HTERT RPE-1 (cell line): ENCODE data around the gene CCDC150.
"Not testable (repeated sequence)": the region's sequence is repeated elsewhere in the genome, so short reads cannot be mapped to it uniquely, and the experiment has no call there.

Experiments used
- in situ Hi-C: fragments of 300-500 bp; cut with MboI; formaldehyde crosslinking; loops from 4 replicates; pipeline ENCODE4 v1.14.3; 2020; ENCODE audit warnings: low sequenced_read_pairs

The CCDC150 gene

DNA sequence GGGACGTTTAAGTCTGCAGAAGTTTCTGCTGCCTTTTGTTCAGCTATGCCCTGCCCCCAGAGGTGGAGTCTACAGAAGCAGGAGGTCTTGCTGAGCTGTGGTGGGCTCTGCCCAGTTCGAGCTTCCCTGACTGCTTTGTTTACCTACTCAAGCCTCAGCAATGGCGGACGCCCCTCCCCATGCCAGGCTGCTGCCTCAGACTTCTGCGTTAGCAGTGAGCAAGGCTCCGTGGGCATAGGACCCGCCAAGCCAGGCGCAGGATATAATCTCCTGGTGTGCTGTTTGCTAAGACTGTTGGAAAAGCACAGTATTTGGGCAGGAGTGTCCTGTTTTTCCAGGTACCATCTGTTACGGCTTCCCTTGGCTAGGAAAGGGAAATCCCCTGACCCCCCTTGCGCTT is 70.5 kb downstream of the CCDC150 start:
- in situ Hi-C loops: not testable (repeated sequence)

DNA sequence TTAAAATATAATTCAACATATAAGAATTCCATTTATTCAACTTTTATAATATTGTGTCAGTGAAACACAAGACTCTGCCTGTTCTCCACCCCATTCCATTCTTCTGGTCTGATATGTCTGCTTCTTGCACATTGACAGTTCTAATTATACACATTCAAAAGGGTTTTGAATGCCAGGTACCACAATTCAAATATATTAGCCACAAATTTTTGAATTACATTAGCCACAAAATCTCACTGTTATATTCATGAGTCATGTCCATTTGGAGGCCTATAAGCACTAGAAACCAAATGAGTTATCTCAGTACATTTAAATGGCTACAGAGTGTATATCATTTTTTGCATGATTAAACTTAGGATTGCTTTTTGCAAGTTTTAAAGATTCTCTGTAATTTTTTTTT is 72.1 kb downstream of the CCDC150 start:
- in situ Hi-C loops: no loop called here

GRCh38 chr2:196712867-196713266 is 73.4 kb downstream of the CCDC150 start:
- in situ Hi-C loops: no loop called here

GRCh38 chr2:196718419-196719109 is 79.0 kb downstream of the CCDC150 start:
- in situ Hi-C loops: no loop called here

DNA sequence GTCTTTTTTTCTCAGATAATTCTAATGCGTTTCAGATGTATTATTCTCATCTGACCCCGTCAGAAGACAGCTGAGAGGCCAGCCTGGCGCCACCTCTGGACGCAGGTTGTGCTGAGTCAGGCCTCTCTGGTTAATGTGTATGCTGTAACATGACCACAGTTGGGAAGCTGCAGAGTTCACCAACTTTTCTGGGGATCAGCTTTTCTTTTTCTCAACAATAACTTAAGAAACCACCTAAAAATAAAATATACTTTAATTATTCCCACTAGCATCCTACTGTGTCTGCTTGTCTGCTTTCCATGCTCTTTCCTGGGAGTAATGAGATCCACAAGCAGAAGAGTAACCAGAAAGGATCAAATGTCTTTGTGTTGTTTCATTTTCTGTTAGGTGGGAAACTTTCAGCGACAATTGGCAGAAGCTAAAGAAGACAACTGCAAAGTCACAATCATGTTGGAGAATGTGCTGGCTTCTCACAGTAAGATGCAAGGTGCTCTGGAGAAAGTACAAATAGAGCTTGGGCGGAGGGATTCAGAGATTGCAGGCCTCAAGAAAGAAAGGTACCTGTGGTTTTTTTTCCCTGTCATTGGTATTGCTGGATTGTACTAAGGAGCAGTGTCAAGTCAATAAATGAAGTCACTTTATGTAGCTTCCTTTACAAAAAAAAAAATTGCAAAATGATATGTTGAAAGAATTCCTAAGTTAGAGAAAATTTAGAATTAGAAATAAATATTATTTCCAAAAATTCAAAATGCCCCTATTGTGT is 79.8 kb downstream of the CCDC150 start:
- in situ Hi-C loops: no loop called here

GRCh38 chr2:196723571-196723970 is 84.1 kb downstream of the CCDC150 start:
- in situ Hi-C loops: no loop called here

GRCh38 chr2:196725218-196725617 is 85.7 kb downstream of the CCDC150 start:
- in situ Hi-C loops: no loop called here

GRCh38 chr2:196725882-196726281 is 86.4 kb downstream of the CCDC150 start:
- in situ Hi-C loops: no loop called here

- in situ Hi-C loops: no loop called here
Measured at GRCh38 chr2:196729418-196729817, 89.9 kb downstream of the CCDC150 start.

- in situ Hi-C loops: not testable (repeated sequence)
Measured at GRCh38 chr2:196736646-196737045, 97.1 kb downstream of the CCDC150 start.

- in situ Hi-C loops: no loop called here
Measured at GRCh38 chr2:196737046-196737445, 97.5 kb downstream of the CCDC150 start.

DNA sequence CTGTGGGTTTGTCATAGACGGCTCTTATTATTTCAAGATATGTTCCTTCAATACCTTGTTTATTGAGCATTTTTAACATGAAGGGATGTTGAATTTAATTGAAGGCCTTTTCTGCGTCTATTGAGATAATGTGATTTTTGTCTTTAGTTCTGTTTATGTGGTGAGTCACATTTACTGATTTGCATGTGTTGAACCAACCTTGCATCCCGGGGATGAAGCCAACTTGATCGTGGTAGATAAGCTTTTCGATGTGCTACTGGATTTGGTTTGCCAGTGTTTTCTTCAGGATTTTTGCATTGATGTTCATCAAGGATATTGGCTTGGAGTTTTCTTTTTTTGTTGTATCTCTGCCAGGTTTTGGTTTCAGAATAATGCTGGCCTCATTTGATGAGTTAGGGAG is 99.5 kb downstream of the CCDC150 start:
- in situ Hi-C loops: no loop called here

DNA sequence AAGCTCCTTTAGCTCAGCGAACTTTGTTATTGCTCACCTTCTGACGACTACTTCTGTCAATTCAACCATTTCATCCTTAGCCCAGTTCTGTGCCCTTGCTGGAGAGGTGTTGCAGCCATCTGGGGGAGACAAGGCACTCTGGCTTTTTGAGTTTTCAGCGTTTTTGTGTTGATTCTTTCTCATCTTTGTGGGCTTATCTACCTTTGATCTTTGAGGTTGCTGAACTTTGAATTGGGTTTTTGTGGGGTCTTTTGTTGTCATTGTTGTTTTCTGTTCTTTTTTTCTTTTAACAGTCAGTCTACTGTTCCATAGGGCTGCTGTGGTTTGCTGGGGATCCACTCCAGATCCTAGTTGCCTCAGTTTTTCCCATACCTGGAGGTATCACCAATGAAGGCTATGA is 102.7 kb downstream of the CCDC150 start:
- in situ Hi-C loops: no loop called here

DNA sequence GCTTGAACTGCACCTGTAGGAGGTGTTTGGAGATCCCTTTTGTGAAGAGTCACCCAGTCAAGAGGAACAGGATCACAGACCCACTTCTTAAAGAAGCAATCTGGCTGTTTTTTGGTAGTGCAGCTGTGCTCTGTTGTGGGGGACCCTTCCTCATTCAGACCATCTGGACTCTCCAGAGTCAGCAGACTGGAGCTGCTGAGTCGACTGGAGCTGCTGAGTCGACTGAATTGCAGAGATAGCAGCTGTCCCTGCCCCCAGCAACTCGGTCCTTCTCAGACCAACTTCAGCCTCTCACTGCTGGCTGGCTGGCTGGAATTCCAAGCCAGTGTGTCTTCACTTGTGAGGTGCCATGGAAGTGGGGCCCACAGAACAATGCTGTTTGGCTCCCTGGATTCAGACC is 103.2 kb downstream of the CCDC150 start:
- in situ Hi-C loops: no loop called here

- in situ Hi-C loops: no loop called here
Measured at GRCh38 chr2:196743165-196743564, 103.7 kb downstream of the CCDC150 start.

GRCh38 chr2:196745711-196746110 is 106.2 kb downstream of the CCDC150 start:
- in situ Hi-C loops: no loop called here

- in situ Hi-C loops: no loop called here
Measured at GRCh38 chr2:196747400-196747799, 107.9 kb downstream of the CCDC150 start.

DNA sequence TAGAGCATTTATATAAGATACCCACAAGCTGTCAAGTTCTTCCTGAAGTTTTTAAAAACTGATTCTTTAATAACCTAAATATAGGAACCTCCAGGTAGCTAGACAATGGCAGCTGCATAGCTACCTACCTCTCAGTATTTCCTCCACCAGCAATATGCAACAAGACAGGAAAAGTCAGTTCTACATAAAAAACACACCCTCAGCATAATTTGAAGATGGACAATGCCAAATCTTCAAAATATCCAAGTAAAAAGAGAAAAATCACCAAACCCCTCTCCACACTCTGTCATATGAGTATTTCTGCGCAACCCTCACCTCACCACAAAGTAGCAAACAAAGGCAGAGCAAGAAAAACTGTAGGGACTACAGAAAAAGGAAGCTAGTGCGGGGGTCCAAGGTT is 108.6 kb downstream of the CCDC150 start:
- in situ Hi-C loops: no loop called here

DNA sequence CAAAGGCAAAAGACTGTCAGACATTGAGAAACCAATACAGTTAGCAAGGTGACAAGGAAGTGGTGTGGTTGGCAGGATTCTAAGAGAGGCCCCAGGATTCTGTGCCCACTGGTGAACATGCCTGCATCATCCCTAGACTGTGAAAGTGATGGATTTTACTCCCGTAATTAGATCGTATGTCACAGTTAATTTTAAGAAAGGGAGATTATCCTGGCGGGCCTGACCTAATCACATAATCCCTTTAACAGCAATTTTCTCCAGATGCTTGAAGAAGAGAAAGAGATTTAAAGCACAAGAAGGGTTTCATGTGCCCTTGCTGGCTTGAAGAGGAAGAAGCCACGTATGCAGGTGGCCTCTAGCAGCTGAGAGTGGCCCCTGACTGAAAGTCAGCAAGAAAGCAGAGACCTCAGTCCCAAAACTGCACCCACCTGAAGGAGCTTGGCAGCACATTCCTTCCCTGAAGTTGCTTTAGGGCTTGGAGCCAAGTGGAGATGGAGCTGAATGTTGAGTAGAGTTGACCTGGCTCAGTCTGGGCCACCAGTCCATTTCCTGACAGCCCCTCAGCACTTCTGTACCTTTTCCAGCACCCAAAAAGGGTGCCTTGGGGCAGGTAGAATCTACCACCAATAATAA is 110.9 kb downstream of the CCDC150 start:
- in situ Hi-C loops: no loop called here

DNA sequence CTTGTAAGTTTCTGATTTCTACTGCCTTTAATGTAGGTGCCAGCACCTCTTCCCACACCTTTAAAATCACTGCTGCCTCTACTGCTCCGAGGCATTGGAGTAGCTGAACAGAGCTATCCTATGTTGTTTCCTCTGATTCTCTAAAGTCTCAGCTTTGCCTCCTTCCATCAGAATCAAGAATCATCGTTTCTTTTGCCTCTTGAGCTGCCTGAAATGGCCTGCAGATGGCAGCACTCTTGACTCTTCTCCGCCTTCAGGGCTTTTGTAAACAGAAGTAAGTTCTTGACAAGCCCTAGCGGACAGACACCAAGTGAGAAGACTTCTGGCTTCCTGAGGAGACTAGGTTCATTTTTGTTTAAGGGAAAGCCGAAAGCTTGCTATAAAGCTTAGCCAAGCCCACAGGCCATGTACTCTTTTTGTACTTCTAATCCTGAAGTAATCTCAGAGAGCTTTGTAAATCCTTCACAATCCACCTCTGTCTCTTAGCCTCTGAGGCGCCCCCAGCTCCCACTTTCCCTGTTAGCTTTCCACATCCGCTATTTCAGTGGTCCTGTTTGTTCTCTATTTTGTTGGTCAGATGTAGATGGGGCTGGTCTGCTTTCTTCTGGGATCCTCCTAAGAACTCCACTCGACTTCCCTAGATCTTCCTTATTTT is 111.6 kb downstream of the CCDC150 start:
- in situ Hi-C loops: no loop called here
